ENCODE results near the gene YY1.
A peak's percentile ranks its signal among the peaks of the same experiment; 100 is the strongest.
"Not testable (repeated sequence)": the region's sequence is repeated elsewhere in the genome, so short reads cannot be mapped to it uniquely, and the experiment has no call there.

The YY1 gene

GRCh38 chr14:100213587-100213955 is 25.4 kb upstream of the YY1 start:
- peak; percentile 49 for FAIRE-seq
- no peak for DNase-seq (ENCODE audit: insufficient read length, low spot score)

GRCh38 chr14:100213956-100214769 is 24.8 kb upstream of the YY1 start:
- peak; percentile 87 for FAIRE-seq
- peak; percentile 96 for DNase-seq (ENCODE audit: insufficient read length, low spot score)

GRCh38 chr14:100214770-100215083 is 24.2 kb upstream of the YY1 start:
- DNase-seq (ENCODE audit: insufficient read length, low spot score) = no peak
- FAIRE-seq = no peak

GRCh38 chr14:100215330-100215885 is 23.5 kb upstream of the YY1 start:
- FAIRE-seq (no peak), DNase-seq (ENCODE audit: insufficient read length, low spot score) (no peak)

GRCh38 chr14:100219126-100219785 is 19.7 kb upstream of the YY1 start:
- no peak for DNase-seq (ENCODE audit: insufficient read length, low spot score)
- no peak for FAIRE-seq

- peak; percentile 99 for FAIRE-seq
- no peak for DNase-seq (ENCODE audit: insufficient read length, low spot score)
Measured at GRCh38 chr14:100221533-100222223, 17.3 kb upstream of the YY1 start.

GRCh38 chr14:100222224-100223093 is 16.5 kb upstream of the YY1 start:
- FAIRE-seq (peak; percentile 33), DNase-seq (ENCODE audit: insufficient read length, low spot score) (no peak)

- DNase-seq (ENCODE audit: insufficient read length, low spot score) = no peak
- FAIRE-seq = no peak
Measured at GRCh38 chr14:100223332-100224201, 15.4 kb upstream of the YY1 start.

GRCh38 chr14:100224229-100224866 is 14.6 kb upstream of the YY1 start:
- FAIRE-seq (peak; percentile 33), DNase-seq (ENCODE audit: insufficient read length, low spot score) (no peak)

GRCh38 chr14:100225169-100225568 is 13.8 kb upstream of the YY1 start:
- DNase-seq (ENCODE audit: insufficient read length, low spot score) (no peak), FAIRE-seq (no peak)

GRCh38 chr14:100230361-100230760 is 8.6 kb upstream of the YY1 start:
- DNase-seq (ENCODE audit: insufficient read length, low spot score) = no peak
- FAIRE-seq = no peak

GRCh38 chr14:100234511-100234910 is 4.4 kb upstream of the YY1 start:
- FAIRE-seq (no peak), DNase-seq (ENCODE audit: insufficient read length, low spot score) (no peak)

- not testable (repeated sequence) for FAIRE-seq; DNase-seq (ENCODE audit: insufficient read length, low spot score)
Measured at GRCh38 chr14:100236271-100236818, 2.6 kb upstream of the YY1 start.

- FAIRE-seq (no peak), DNase-seq (ENCODE audit: insufficient read length, low spot score) (no peak)
Measured at GRCh38 chr14:100236881-100237280, 2.1 kb upstream of the YY1 start.

GRCh38 chr14:100237735-100238418 is 1.1 kb upstream of the YY1 start:
- FAIRE-seq = peak; percentile 76
- no peak for DNase-seq (ENCODE audit: insufficient read length, low spot score)

GRCh38 chr14:100239211-100239839 is 381 bp downstream of the YY1 start:
- no peak for FAIRE-seq
- no peak for DNase-seq (ENCODE audit: insufficient read length, low spot score)

- FAIRE-seq (peak; percentile 8), DNase-seq (ENCODE audit: insufficient read length, low spot score) (peak; percentile 81)
Measured at GRCh38 chr14:100239840-100240667, 1.1 kb downstream of the YY1 start.

Measured in GM19239 (cell line).